Testis (tissue), 3 donors: ENCODE results near the gene CDK5. TPM values are rescaled to one million over a fixed set of nuclear protein-coding genes. Genes with fewer than 3 reads are reported as not detected.

Source experiments
- DNase-seq: peaks from one replicate; pipeline ENCODE4 v3.0.0-alpha.2; 2019
- H3K27ac ChIP-seq, 2 donors: fragments of 200-600 bp; sonication (generic); one replicate each; pipeline ENCODE4 v1.5.1; 2019
- H3K27me3 ChIP-seq: fragments of 200-600 bp; sonication (generic); one replicate; pipeline ENCODE4 v1.5.1; 2019
- H3K36me3 ChIP-seq: fragments of 200-600 bp; sonication (generic); one replicate; pipeline ENCODE4 v1.5.1; 2017; ENCODE audit warnings: low read depth; ENCODE audit errors: missing control alignments
- H3K4me1 ChIP-seq: fragments of 200-600 bp; sonication (generic); one replicate; pipeline ENCODE4 v1.5.1; 2019
- H3K4me3 ChIP-seq, 2 donors: fragments of 200-600 bp; sonication (generic); one replicate each; pipeline ENCODE4 v1.5.1; 2017 to 2019
- H3K9me3 ChIP-seq: fragments of 200-600 bp; sonication (generic); one replicate; pipeline ENCODE4 v1.5.1; 2017
- CTCF ChIP-seq, 3 experiments: fragments of 450-650 bp in 2 of 3; fragments of 200-600 bp in 1 of 3; sonication (generic) in 1 of 3; IDR thresholded peaks; one replicate each; pipeline ENCODE4 v1.5.1; 2016 to 2019; ENCODE audit warnings: antibody characterized with exemption in 3 of 3, mild to moderate bottlenecking in 2 of 3, moderate library complexity in 1 of 3
- POLR2A ChIP-seq: fragments of 450-650 bp; IDR thresholded peaks from one replicate; pipeline ENCODE4 v1.6.1; 2017; ENCODE audit warnings: antibody characterized with exemption, mild to moderate bottlenecking, moderate library complexity
- WGBS, 2 donors: methylation state at CpG; one replicate each; pipeline ENCODE4 v1.1.5; 2018; 5-methylcytosine and 5-hydroxymethylcytosine counted together
- intact Hi-C: fragments of 100-400 bp; cut with DNase I; formaldehyde crosslinking; loops from one replicate; pipeline ENCODE4 v1.15.1; 2023; ENCODE audit warnings: low total_unique reads
- polyA plus RNA-seq: library from polyadenylated mRNA; stranded (reverse); fragments of 350-450 nt; fragmentation: Illumina TruSeq; extraction: RNeasy Lipid Tissue Mini Kit (QIAGEN cat#74804); gene quantifications from one replicate; pipeline ENCODE4 v1.2.3, GENCODE V29; 2014; ENCODE audit warnings: low read depth, low replicate concordance; ENCODE audit not compliant: insufficient read depth
- total RNA-seq, 2 donors: library from RNA; depleted of rRNA; stranded (reverse); fragments of >200 nt; gene quantifications; one replicate each; pipeline ENCODE4 v1.2.3, GENCODE V29; 2016

Gene CDK5
- total and polyA plus RNA-seq, 3 donors from 2014 or later, result 7.1 to 15.4 (median 10.5) TPM

DNA sequence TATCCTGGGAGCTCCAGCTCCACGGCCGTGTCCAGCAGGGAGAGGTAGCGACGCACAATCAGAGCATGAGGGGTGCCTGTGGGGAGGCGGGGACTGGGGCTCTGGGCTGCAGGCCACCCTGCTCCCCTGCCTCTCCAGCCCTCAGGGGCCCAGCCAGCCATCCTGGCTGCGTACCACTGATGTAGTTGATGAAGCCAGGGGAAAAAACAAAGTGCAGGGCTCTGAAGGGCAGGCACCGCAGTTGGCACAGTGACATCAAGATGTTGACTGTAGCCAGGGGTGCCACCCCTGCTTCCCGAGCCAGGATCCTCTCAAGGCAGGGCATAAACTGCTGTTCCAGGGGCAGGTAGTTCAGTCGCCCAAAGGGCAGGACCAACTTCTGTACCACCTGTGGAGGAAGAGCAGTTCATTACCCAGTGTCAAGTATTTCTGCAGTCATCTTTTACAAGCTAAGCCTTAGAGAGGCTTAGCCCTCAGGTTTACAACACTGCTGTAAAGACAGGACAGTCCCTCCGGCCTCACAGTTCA is 20.1 kb upstream of the CDK5 start:
- WGBS, 2 donors, result 77 to 81% methylated on average over 7 to 10 of the region's 10 CpGs

DNA sequence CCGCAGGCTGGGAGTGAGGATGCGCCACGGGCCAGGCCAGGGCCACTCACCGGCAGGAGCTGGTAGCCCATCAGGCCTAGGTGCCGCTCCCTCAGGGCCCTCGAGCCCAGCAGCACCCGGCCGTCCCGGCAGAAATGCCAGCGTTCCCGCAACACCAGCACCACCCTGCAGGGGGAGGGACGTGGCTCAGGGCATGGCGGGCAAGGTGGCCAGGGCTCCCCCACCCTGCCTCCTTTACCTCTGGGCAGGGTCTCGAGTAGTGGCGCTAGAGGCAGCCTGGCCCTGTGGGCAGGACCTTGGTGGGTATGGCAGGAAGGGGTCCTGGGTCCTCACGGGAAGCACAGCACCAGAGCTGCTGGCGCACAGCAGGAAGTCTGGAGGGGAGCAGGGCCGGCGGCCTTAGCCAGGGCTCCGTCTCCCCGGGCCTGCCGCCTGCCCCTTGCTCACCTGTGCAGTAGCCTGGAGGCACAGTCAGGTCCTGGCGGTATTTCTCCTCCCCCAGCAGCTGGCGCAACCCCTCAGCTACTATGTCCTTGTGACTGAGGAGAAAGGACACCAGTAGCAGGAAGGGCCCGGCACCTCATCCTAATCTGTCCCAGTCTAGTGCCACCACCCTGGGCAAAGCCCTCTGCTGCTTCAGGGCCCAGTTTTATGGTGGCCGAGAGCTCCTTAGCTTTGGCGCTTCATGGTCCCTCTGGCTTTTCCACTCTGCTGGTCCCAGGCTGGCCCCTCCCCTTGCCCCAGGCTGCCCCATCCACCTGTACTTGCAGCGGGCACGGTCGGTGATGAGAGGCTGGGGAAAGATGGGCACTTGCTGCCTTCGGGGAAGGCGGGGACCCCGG is 19.4 kb upstream of the CDK5 start:
- H3K36me3 ChIP-seq, result no peaks in the 10 kb centered on the region
- TF ChIP-seq POLR2A (no peak), CTCF (IDR thresholded peaks at IDR 0.05) (peak in 1 of 3 experiments; percentile 3)
- intact Hi-C loops, result no loop called here
- DNase-seq, result no peak
- no peaks in the 10 kb centered on the region for H3K9me3 ChIP-seq
- no peak overlapping the region for H3K4me3 ChIP-seq
- H3K4me1 ChIP-seq, result peaks cover 31% of the 10 kb centered on the region
- 81 to 96% methylated on average over 9 to 26 of the region's 33 CpGs for WGBS, 2 donors
- H3K27ac ChIP-seq, result no peak overlapping the region
- no peaks in the 10 kb centered on the region for H3K27me3 ChIP-seq

More for the DNA sequence above, 20.1 kb upstream of the CDK5 start:
- Histone ChIP-seq H3K27me3 (no peaks in the 10 kb centered on the region), H3K4me3 (no peak overlapping the region), H3K36me3 (no peaks in the 10 kb centered on the region), H3K9me3 (no peaks in the 10 kb centered on the region), H3K27ac (peak overlapping the region in 1 of 2 donors; percentile 44), H3K4me1 (peaks cover 38% of the 10 kb centered on the region)
- no peak for DNase-seq
- intact Hi-C loops, result no loop called here
- TF ChIP-seq POLR2A (no peak), CTCF (IDR thresholded peaks at IDR 0.05) (no peak)

GRCh38 chr7:151075978-151076426 is 18.3 kb upstream of the CDK5 start:
- H3K4me3 ChIP-seq, result no peak overlapping the region
- intact Hi-C loops, result no loop called here
- H3K4me1 ChIP-seq, result peaks cover 22% of the 10 kb centered on the region
- H3K27ac ChIP-seq, result no peak overlapping the region
- TF ChIP-seq POLR2A, result no peak
- no peak for TF ChIP-seq CTCF (IDR thresholded peaks at IDR 0.05)
- DNase-seq, result no peak
- no peaks in the 10 kb centered on the region for H3K36me3 ChIP-seq
- no peaks in the 10 kb centered on the region for H3K9me3 ChIP-seq
- H3K27me3 ChIP-seq, result no peaks in the 10 kb centered on the region
- whole genome bisulfite sequencing, 2 donors, result 82 to 90% methylated on average over 22 of the region's 22 CpGs

- 84 to 94% methylated on average over 6 to 7 of the region's 7 CpGs for WGBS, 2 donors
- H3K4me1 ChIP-seq, result peaks cover 22% of the 10 kb centered on the region
- TF ChIP-seq CTCF (IDR thresholded peaks at IDR 0.05) (no peak), POLR2A (no peak)
- H3K27ac ChIP-seq, result no peak overlapping the region
- H3K9me3 ChIP-seq, result no peaks in the 10 kb centered on the region
- H3K4me3 ChIP-seq, result no peak overlapping the region
- no peaks in the 10 kb centered on the region for H3K36me3 ChIP-seq
- H3K27me3 ChIP-seq, result no peaks in the 10 kb centered on the region
- intact Hi-C loops, result no loop called here
- no peak for DNase-seq
These were observed 17.9 kb upstream of the CDK5 start for GRCh38 chr7:151075662-151075971.
